ENCODE results near the gene LARP4.
"Not testable (repeated sequence)": the region's sequence is repeated elsewhere in the genome, so short reads cannot be mapped to it uniquely, and the experiment has no call there.

The LARP4 gene

GRCh38 chr12:50401500-50402081 lies 906 bp downstream of the LARP4 start:
- no peak for DNase-seq (ENCODE audit: low read depth)

GRCh38 chr12:50402264-50403000 lies 1.7 kb downstream of the LARP4 start:
- no peak for DNase-seq (ENCODE audit: low read depth)

- no peak for DNase-seq (ENCODE audit: low read depth)
Measured at GRCh38 chr12:50403001-50403440, 2.3 kb downstream of the LARP4 start.

- no peak for DNase-seq (ENCODE audit: low read depth)
Measured at GRCh38 chr12:50404307-50404706, 3.6 kb downstream of the LARP4 start.

GRCh38 chr12:50411051-50411660 lies 10.5 kb downstream of the LARP4 start:
- no peak for DNase-seq (ENCODE audit: low read depth)

- no peak for DNase-seq (ENCODE audit: low read depth)
Measured at GRCh38 chr12:50415899-50416479, 15.3 kb downstream of the LARP4 start.

GRCh38 chr12:50419112-50419909 lies 18.6 kb downstream of the LARP4 start:
- no peak for DNase-seq (ENCODE audit: low read depth)

- DNase-seq (ENCODE audit: low read depth): not testable (repeated sequence)
Measured at GRCh38 chr12:50422855-50423254, 22.2 kb downstream of the LARP4 start.

- not testable (repeated sequence) for DNase-seq (ENCODE audit: low read depth)
Measured at GRCh38 chr12:50423342-50423741, 22.7 kb downstream of the LARP4 start.

- no peak for DNase-seq (ENCODE audit: low read depth)
Measured at GRCh38 chr12:50425589-50426258, 25.0 kb downstream of the LARP4 start.

GRCh38 chr12:50431656-50432055 lies 31.0 kb downstream of the LARP4 start:
- DNase-seq (ENCODE audit: low read depth): not testable (repeated sequence)

- DNase-seq (ENCODE audit: low read depth): no peak
Measured at GRCh38 chr12:50440288-50440687, 39.6 kb downstream of the LARP4 start.

GRCh38 chr12:50441763-50442162 lies 41.1 kb downstream of the LARP4 start:
- DNase-seq (ENCODE audit: low read depth): no peak

GRCh38 chr12:50442178-50442908 lies 41.7 kb downstream of the LARP4 start:
- no peak for DNase-seq (ENCODE audit: low read depth)

- DNase-seq (ENCODE audit: low read depth): not testable (repeated sequence)
Measured at GRCh38 chr12:50449671-50450070, 49.0 kb downstream of the LARP4 start.

- no peak for DNase-seq (ENCODE audit: low read depth)
Measured at GRCh38 chr12:50452795-50453194, 52.1 kb downstream of the LARP4 start.

- DNase-seq (ENCODE audit: low read depth): no peak
Measured at GRCh38 chr12:50453872-50454271, 53.2 kb downstream of the LARP4 start.

- DNase-seq (ENCODE audit: low read depth): no peak
Measured at GRCh38 chr12:50458606-50459005, 57.9 kb downstream of the LARP4 start.

GRCh38 chr12:50467439-50467838 lies 66.8 kb downstream of the LARP4 start:
- no peak for DNase-seq (ENCODE audit: low read depth)

- no peak for DNase-seq (ENCODE audit: low read depth)
Measured at GRCh38 chr12:50477241-50477832, 76.7 kb downstream of the LARP4 start.
